NCI-H226 (cell line): ENCODE measurements around the gene PLIN4.

Source experiments
- DNase-seq: peaks from one replicate; pipeline ENCODE4 v3.0.0-alpha.2; 2015

Gene PLIN4

DNA sequence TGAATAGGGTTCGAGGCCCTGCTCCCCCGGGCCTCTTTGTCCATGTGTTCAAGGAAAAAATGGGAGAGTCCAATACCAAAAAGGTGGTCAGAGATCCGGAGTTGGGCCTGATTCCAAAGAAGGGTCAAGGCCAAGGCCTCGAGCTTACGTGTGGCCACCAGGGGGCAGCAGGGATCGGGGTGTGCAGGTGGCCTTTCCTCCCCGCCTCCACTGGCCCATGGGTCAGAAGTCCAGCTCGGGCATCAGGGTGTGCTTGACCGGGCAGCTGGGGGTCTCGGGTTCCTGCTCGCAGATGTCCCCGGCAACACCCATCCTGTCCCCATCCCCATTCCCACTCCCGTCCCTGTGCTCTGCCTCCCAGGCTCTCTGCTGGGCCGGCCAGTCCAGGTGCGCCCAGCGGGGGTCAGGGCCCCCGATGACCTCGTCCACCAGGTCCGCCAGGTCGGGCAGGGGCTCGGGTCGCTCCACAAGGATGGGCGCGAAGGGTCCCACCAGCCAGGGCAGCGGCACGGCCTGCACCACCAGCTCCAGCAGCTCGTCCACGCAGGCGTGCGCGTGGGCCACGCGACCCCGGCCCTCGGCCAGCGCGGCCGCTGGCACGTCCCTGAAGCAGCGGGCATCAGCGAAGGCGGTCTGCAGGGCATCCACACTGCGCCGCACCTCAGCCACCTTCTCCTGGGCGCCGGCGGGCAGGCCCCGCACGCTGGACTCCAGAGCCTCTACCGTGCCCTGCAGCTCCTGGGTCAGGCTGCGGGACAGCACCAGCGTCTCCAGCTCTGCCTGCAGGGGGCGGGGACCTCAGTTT, 5.2 kb upstream of the PLIN4 start:
- DNase-seq, result peak; percentile 20

- DNase-seq, result no peak
Measured at GRCh38 chr19:4522291-4523002, 4.2 kb upstream of the PLIN4 start.

- DNase-seq, result no peak
Measured at GRCh38 chr19:4521888-4522242, 3.6 kb upstream of the PLIN4 start.

GRCh38 chr19:4521170-4521887, 3.0 kb upstream of the PLIN4 start:
- DNase-seq, result no peak

DNA sequence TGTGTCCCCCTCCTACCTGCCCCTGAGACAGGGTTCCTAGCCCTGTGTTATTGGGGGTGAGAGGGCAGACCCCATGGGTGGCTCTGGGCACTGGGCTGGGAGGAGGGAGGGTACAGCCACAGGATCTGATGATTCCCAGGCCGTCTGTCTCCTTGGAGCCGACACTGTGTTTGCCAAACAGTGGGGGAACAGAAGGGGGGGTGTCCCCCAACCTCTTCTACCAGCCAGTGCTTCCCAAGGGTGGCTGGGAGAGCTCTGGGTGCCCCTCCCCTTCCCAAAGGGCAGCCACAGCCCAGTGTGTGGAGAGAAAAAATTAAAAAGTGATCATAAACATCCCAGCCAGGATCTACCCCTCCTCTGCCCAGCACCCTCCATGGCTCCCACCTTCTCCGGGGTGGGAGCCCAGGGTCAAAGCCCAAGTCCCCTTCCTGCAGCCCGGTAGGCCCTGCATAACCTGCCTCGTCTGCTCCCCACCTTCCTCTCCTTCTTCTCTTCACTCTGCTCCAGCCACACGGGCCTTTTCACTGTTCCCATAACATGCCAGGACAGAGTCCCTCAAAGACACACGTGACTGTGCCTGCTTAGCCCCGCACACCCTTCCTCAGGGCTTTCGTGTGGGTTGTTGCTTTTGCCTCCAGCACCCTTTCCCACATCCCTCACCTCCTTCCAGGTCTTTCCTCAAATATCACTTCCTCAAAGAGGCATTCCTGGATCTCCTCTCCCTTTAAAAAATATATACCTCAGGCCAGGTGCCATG, 1.4 kb upstream of the PLIN4 start:
- DNase-seq, result no peak

DNA sequence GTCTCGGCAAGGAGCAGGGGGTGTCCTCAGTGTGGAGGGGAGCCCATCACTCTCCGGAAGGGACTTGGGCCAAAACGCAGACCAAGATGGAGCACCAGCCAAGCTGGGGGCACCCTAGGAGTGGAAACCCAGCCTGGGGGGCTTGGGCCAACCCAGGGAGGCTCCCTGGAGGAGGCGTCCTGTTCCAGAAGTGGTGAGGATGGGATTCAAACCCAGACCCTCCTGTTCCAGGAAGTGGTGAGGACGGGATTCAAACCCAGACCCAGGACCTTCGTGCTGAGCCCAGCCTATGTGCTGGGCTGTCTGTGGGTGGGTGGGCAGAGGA, 848 bp upstream of the PLIN4 start:
- DNase-seq, result no peak

- no peak for DNase-seq
Measured at GRCh38 chr19:4517451-4518057, 732 bp downstream of the PLIN4 start.

- no peak for DNase-seq
Measured at GRCh38 chr19:4516939-4517300, 1.4 kb downstream of the PLIN4 start.

- no peak for DNase-seq
Measured at GRCh38 chr19:4516199-4516938, 1.9 kb downstream of the PLIN4 start.

DNA sequence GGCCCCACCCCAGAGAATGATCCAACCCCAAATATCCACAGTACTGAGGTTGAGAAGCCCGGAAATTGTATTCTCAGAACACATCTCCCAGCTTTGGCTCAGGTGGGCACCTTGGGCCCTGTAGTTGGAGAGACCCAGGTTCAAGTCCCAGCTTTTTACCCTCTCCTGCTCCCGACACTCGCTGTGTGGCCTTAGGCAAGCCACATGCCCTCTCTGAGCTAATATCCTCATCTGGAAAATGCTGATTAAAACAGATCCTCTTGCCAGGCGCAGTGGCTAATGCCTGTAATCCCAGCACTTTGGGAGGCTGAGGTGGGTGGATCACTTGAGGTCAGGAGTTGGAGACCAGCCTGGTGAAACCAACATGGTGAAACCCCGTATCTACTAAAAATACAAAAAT, 2.6 kb downstream of the PLIN4 start:
- DNase-seq, result no peak

DNA sequence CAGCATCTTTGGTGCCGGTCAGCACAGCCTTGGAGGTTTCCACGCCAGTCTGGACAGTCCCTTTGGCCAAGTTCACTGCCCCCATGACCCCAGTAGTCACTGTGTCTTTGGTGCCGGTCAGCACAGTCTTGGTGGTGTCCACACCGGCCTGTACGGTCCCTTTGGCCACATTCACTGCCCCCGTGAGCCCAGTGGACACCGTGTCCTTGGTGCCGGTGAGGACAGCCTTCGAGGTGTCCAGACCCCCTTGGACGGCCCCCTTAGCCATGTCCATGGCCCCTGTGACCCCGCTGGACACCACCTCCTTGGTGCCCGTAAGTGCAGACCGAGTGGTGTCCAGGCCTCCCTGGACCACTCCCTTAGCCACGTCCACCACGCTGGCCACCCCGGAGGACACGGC, 5.0 kb downstream of the PLIN4 start:
- DNase-seq, result no peak

GRCh38 chr19:4512070-4512469, 6.2 kb downstream of the PLIN4 start:
- DNase-seq, result no peak

DNA sequence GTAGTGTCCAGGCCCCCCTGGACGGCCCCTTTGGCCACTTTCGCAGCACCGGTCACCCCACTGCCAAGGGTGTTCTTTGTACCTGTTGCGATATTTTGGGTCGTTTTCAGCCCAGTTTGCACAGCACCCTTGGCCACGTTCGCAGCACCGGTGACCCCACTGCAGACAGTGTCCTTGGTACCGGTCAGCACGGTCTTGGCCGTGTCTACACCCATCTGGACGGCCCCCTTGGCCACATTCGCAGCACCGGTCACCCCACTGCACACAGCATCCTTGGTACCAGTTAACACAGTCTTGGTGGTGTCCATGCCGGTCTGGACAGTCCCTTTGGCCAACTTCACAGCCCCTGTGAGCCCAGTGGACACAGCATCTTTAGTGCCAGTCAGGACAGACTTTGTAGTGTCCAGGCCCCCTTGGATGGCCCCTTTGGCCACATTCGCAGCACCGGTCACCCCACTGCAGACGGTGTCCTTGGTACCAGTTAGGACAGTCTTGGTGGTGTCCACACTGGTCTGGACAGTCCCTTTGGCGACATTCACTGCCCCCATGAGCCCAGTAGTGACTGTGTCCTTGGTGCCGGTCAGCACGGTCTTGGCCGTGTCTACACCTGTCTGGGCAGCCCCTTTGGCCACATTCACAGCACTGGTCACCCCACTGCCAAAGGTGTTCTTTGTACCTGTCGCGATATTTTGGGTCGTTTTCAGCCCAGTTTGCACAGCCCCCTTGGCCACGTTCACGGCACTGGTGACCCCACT, 6.8 kb downstream of the PLIN4 start:
- DNase-seq, result no peak

DNA sequence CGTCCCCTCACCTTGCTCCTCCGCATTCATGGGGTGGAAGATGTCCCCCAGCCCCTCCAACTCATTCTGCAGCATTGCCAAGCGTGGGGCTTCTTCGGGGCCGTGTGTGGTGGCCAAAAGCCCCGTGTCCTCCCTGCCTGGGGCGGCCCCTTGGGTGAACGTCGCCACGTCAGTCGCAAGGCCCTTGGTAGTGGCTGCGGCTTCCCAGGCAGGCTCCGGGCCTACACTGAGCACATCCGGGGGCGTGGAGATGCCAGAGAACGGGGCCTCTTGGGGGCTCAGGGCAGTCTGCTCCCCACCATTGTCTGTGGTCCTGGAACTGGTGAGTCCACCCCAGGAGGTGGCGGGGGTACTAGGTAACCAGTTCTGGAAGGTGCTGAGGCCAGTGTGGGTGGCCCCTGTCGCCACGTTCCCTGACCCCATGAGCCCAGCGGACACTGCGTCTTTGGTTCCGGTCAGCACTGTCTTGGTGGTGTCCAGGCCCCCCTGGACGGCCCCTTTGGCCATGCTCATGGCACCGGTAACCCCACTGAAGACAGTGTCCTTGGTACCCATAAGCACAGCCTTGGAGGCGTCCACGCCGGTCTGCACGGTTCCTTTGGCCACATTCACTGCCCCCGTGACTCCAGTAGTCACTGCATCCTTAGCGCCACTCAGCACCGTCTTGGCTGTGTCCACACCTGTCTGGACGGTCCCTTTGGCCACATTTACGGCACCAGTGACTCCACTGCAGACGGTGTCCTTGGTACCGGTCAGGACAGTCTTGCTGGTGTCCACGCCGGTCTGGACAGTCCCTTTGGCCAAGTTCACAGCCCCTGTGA, 7.6 kb downstream of the PLIN4 start:
- DNase-seq, result no peak

- DNase-seq, result no peak
Measured at GRCh38 chr19:4508698-4509097, 9.6 kb downstream of the PLIN4 start.

DNA sequence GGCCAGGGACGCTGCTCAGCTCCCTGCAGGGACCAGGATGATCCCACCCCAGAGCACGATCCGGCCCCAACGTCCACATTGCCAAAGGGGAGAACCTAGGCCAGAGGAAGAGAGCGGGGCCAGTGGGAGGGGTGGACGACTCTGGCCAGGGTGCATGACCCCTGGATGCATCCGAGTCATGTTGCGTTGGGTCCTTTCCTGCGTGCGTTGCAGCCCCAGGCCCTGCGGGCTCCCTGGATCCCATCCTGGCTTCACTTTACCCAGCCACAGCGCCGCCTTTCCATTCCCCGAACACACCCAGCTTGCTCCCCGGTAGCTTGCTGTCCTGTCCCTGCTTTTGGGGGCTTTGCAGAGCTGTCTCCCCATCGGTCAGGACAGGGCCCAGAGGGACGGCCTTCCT, 10.5 kb downstream of the PLIN4 start:
- no peak for DNase-seq

GRCh38 chr19:4507150-4507452, 11.2 kb downstream of the PLIN4 start:
- no peak for DNase-seq

GRCh38 chr19:4506449-4507149, 11.7 kb downstream of the PLIN4 start:
- peak; percentile 38 for DNase-seq

- DNase-seq, result no peak
Measured at GRCh38 chr19:4505570-4506448, 12.5 kb downstream of the PLIN4 start.
